Occipital lobe (tissue), 2 donors: ENCODE measurements around the gene RELCH. TPM values are rescaled to one million over a fixed set of nuclear protein-coding genes. Genes with fewer than 3 reads are reported as not detected.

Source experiments
- DNase-seq: peaks from one replicate; lab custom pipeline; 2025; lab: John Stamatoyannopoulos, UW
- total RNA-seq: library from RNA; depleted of rRNA; stranded (reverse); fragments of >200 nt; gene quantifications from one replicate; pipeline ENCODE4 v1.2.3, GENCODE V29; 2014

RELCH gene
- total RNA-seq, 1 donor from 2014 or later, result 102 TPM

- DNase-seq, result no peak
Observed at GRCh38 chr18:62323483-62324180, 136.6 kb downstream of the RELCH start.

DNA sequence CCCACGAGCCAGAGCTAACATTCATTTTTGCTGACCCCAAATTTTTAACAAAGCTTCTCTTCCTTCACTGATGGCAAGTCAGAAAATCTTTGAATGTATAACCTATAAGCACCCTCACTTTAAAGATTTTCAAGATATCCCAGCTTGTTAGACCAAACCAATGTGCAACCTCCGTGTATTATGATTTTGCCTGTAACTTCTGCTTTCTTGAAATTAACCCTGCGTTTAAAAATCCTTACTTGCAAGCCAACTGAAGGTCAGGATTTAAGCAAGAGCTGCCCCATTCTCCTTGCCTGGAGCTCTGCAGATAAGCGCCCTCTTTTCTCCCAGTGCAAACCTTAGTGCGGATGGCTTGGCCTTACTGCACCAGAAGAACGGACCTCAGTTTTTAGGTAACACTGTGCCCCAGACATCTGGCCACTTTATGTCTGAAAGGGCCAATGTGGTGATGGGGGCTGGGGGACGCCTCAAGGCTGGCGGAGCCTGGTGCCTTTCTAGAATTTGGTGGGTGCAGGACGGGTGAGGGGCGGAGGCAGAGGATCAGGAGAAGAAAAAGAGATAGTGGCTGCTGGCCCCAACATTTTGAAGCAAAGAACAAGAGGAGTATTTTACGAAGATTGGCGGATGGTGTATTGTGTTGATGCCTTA, 137.2 kb downstream of the RELCH start:
- no peak for DNase-seq

DNA sequence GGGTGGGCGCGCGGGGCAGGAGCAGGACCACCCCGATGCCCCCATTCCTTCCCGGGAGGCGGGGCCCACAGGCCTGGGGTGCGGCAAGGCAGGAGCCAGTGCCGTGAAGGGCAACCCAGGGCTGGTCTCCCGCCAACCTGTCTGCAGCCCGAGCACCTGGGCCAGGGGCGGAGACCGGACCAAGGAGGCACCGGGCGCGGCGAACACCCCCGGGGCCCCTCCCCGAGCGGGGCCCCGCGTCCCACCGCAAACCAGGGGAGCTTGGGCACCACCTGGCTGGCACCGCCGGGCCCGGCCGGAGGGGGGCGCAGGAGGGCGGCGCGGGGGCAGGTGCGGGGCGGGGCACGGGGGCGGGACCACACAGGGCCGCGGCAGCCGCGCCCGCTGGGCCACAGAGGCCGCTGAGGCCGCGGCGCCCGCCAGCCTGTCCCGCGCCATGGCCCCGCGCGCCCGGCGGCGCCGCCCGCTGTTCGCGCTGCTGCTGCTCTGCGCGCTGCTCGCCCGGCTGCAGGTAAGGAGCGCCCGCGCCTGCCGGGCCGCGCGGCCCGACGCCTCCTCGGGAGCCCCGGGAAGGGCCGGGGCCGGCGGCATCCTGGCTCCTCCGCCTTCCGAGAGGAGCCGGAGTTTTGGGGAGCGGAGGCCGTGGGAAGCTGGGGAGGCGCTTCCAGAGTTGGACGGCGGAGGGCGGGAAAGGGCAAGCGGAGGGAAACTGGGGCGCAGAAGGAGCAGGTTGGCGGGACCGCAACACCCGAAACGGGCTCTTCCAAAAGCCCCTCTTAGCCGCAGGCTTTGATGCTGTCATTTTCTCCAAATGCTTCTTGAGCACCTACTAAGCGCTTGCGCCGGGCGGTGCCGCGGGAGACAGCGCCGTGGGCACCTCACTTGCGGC, 138.1 kb downstream of the RELCH start, which contains the start of gene TNFRSF11A:
Gene TNFRSF11A (plus strand): TSS at position 394 of the 889 bp plus-strand sequence. CDS start 43 bp downstream, at position 437.
- no peak for DNase-seq

DNA sequence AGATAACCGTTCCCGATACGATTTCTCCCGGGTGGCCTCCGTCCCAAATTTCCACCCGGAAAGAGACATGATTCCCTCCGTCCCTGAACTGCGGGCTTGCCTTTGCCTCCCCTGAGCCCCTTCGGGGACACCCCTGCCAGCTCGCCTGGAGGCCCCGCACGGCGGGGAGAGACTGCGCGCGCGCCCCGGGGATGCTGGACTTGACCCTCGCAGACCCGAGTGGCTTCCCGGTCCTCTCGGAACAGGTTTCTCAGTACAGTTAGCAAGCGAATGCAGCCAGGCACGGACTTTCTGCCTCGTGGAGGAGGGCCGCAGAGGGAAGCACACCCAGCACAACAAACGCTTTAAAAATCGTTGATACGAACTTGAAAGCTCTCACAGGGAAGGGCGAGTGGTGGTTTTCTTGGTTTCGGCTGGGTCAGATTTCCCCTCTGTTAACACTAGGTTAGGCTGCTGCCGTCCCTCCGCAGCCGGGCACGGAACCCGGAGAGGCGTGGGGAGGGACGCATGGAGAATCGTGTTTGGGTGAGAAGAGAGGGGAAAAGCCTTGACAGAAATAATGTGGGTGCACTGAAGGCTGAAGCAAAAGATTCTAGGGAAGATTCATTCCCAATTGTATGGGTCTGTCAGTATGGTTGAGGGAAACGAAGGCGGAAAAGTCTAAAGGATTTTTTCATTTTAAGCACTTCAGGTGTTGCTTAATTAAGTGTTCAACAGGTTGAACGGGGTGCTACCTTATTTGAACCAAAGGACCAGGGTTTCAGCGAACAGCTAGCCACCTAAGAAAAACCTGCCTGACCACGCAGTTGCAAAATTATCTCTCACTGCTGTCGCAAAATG, 139.0 kb downstream of the RELCH start:
- no peak for DNase-seq

DNA sequence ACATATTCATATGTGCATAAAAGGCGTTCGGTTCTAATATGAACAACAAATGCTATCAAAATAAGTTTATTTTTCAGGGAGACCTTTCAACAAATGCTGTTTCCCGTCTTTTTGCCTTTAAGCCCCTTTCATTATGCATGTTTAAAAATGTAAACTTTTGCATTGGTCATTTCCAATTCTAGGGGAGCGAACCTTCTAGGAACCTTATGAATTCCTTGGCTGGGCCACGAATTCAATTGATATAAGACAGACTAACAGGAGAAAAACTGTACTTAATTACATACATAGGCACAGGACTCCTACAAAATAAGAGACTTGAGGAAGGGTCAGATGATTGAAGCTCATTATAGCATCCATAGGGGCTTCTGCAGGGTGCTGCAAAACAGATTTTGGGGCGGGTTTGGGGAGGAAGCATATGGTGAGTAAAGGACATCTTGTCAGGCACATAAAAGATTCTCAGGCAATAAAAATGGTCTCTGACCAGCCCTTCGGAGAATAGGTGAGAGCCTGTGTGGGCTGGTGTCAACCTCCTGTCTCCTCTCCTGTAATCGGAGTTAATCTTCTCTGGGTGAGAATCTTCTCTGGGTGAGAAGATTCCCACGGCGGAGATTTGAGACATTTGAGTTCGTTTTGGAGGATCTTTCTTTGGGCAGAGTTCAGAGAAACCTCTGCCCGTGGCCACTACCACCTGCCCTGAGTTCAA, 139.7 kb downstream of the RELCH start:
- no peak for DNase-seq

- no peak for DNase-seq
Observed at GRCh38 chr18:62327977-62328376, 140.9 kb downstream of the RELCH start.

DNA sequence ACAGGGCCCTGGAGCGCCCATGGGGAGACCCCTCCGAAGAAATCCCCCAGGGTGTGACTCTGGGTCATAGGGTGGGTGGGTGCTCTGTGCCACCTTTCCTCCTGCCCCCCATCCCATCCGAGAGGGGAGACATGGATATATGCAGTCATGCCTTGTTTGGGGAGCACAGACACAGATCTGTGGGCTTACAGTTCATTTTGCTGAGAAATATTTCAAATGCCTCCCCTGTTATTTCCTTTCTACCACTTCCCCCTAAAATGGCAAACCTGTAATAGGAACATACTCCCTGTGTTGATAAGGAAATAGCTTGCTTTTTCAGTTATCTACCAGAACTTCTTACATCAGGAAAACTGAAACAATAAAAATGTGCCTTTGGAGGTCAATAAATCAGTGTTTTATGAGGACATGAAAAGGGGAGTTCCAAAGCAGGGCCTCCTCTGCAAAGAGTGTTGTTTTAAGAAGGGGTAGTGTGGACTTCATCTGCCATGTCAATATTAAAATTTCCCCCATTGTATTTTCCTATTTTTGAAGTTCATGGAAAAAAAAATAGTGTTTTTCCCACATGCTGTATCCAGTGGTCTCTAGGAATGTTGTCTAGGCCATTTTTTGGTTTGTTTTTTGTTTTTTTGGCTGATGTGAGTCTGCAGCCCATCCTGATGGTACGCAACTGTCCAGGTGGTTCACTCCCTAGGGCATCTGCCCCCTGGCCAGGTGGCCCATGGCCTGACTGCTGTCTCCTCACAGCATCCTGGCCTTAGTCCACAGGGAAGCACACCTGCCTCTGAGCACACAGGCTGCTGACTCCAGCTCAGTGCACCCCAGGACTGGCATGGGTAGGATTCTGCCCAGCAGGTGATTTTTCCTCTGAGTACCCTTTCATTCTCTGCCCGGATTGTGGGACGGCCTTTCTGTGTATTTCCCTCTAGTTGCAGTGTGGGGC, 141.8 kb downstream of the RELCH start:
- DNase-seq, result no peak

GRCh38 chr18:62329691-62330454, 142.8 kb downstream of the RELCH start:
- DNase-seq, result no peak

DNA sequence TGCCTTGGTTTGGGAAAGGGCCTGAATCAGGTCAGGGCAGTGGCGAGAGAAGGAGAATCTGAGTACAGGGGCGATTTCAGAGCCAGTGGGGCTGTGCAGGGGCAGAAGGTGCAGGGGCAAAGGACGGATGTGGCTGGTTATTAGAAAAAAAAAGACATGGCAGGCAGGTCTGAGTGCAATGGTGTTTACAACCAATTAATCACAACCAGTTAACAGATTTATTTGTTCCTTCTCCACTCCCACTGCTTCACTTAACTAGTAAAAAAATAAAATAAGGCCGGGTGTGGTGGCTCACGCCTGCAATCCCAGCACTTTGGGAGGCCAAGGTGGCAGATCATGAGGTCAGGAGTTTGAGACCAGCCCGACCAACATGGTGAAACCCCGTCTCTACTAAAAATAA, 143.6 kb downstream of the RELCH start:
- no peak for DNase-seq

GRCh38 chr18:62331581-62332356, 144.7 kb downstream of the RELCH start:
- DNase-seq, result no peak

DNA sequence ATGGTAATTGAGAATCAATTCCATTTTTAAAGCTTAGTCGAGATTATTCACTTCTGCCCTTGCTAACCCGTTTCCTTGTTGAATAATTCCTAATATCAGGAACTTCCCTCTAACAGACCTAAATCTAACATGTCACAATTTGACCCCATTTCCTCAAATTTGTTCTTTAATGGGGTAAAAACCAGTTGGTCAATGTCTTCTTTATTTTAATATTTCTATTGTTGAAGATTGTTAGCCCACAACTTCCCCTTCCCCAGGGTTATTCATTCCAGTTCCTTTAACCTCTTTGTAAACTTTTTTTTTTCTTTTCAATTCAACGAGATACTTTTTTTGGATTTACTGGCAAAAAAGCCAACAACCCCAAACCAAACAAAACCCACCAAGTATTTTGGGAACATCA, 145.4 kb downstream of the RELCH start:
- DNase-seq, result no peak

GRCh38 chr18:62332964-62333695, 146.1 kb downstream of the RELCH start:
- no peak for DNase-seq

GRCh38 chr18:62334120-62334519, 147.1 kb downstream of the RELCH start:
- no peak for DNase-seq

- DNase-seq, result no peak
Observed at GRCh38 chr18:62335494-62335893, 148.4 kb downstream of the RELCH start.

DNA sequence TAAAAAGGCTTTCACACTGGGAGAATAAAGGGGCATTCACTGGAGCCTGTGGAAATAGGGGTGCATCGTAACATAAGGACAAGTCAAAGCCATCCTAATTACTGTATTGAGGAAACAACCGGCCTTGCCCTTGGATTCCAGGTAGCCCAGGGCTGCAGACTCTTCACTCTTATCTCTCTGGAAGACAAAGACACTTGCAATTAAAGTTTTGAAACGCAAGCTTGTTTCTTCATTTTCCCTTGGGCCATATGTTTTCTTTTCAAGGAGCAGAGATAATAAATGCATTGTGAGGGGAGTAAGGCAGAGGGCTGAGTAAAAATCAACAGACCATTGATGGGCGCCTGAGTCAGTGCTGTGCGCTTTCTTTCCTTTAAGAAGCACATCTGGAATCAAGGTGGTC, 149.6 kb downstream of the RELCH start:
- no peak for DNase-seq

GRCh38 chr18:62337336-62337735, 150.3 kb downstream of the RELCH start:
- DNase-seq, result no peak

DNA sequence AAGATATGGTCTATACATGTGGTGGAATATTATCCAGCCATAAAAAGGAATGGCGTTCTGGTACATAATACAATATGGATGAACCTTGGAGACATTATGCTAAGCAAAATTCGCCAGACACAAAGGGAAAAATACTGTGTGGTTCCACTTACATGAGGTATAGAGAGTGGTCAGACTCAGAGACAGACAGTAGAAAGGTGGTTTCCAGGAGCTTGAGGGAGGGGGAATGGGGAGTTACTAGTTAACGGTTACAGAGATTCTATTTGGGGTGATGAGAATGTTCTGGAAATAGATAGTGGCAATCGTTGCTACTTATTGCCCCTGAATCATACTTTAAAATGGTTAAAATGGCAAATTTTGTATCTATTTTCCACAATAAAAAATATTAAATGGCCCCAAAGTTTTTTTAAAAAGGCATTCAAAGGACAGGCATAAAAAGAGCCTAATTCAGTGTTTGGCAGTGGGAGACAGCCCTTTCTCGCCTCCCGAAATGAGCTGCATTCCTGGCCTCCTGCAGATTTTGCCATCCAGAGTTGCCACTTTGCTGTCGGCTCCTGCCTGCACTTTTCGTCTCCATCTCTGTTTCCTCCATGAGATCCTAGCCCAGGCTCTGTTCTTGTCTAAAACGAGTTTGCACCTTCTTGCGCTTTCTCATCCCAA, 151.5 kb downstream of the RELCH start:
- DNase-seq, result no peak
